ENCODE data around the gene VIPR2.

Gene VIPR2

DNA sequence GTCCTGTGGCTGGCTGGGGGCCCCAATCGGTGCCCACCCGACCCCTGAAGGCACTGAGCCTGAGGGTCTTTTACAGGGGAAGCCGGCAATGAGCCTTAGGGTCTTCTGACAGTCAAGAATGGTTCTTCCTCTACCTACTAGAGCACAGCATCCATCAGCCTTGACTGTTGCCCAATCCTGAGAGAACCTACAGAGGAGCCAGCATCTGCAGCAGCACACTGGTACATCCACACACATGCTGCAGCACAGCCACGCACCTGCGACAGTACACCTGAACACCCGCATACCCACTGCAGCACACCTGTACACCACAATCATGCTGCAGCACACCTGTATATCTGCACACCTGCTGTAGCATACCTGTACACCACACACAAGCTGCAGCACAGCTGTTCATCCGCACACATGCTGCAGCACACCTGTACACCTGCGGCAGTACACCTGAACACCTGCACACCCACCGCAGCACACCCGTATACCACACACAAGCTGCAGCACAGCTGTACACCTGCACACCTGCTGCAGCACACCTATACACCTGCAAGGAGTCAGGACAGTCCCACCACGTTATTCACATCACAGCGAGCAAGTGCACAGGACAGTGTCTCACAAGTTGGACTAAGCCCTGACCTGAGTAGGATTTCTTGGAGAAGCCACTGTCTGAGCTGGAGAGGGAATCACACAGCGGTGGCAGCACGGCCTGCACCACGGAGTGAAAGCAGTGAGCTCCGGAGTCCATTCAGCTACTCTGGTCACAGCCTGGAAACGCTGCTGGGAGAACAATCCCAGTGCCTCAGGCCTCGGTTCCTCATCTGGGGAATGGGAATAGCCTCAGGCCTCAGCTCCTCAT is 56.4 kb downstream of the VIPR2 start:
- H3K27ac ChIP-seq (ENCODE audit: low read length): no peak overlapping the region
- no peak overlapping the region for H2AFZ ChIP-seq (ENCODE audit: low read length)
- H3K9ac ChIP-seq (ENCODE audit: low read length): no peak overlapping the region
- TF ChIP-seq, protein P1, sequence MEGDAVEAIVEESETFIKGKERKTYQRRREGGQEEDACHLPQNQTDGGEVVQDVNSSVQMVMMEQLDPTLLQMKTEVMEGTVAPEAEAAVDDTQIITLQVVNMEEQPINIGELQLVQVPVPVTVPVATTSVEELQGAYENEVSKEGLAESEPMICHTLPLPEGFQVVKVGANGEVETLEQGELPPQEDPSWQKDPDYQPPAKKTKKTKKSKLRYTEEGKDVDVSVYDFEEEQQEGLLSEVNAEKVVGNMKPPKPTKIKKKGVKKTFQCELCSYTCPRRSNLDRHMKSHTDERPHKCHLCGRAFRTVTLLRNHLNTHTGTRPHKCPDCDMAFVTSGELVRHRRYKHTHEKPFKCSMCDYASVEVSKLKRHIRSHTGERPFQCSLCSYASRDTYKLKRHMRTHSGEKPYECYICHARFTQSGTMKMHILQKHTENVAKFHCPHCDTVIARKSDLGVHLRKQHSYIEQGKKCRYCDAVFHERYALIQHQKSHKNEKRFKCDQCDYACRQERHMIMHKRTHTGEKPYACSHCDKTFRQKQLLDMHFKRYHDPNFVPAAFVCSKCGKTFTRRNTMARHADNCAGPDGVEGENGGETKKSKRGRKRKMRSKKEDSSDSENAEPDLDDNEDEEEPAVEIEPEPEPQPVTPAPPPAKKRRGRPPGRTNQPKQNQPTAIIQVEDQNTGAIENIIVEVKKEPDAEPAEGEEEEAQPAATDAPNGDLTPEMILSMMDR (IDR thresholded peaks at IDR 0.05; ENCODE audit: low read length): no peak
- TF ChIP-seq EZH2 (optimal IDR thresholded peaks at IDR 0.05; ENCODE audit: low read depth, low read length) (no peak), EZH2phosphoT487 (IDR thresholded peaks at IDR 0.05; ENCODE audit: low read length) (no peak)
- no peaks in the 10 kb centered on the region for H3K4me1 ChIP-seq (ENCODE audit: low read length)
- no peak overlapping the region for H3K4me3 ChIP-seq (ENCODE audit: low read length)
- H3K4me2 ChIP-seq (ENCODE audit: low read depth, low read length): no peak overlapping the region
- no peaks in the 10 kb centered on the region for H4K20me1 ChIP-seq (ENCODE audit: insufficient read depth, low read length)
- peaks cover 10% of the 10 kb centered on the region; the same call in 1 of the 2 replicates for H3K27me3 ChIP-seq (replicated peaks; ENCODE audit: insufficient read depth, low read length)
- H3K9me3 ChIP-seq (replicated peaks; ENCODE audit: insufficient read depth, low read length): no peaks in the 10 kb centered on the region
- H3K9me2 ChIP-seq (replicated peaks; ENCODE audit: insufficient read depth, low read length): no peaks in the 10 kb centered on the region
- DNase-seq: no peak
- no peaks in the 10 kb centered on the region for H3F3A ChIP-seq (ENCODE audit: insufficient read depth, low read length)
- H3K79me2 ChIP-seq (ENCODE audit: low read length): no peaks in the 10 kb centered on the region
- no peaks in the 10 kb centered on the region for H3K36me3 ChIP-seq (replicated peaks; ENCODE audit: insufficient read depth, low read length)

DNA sequence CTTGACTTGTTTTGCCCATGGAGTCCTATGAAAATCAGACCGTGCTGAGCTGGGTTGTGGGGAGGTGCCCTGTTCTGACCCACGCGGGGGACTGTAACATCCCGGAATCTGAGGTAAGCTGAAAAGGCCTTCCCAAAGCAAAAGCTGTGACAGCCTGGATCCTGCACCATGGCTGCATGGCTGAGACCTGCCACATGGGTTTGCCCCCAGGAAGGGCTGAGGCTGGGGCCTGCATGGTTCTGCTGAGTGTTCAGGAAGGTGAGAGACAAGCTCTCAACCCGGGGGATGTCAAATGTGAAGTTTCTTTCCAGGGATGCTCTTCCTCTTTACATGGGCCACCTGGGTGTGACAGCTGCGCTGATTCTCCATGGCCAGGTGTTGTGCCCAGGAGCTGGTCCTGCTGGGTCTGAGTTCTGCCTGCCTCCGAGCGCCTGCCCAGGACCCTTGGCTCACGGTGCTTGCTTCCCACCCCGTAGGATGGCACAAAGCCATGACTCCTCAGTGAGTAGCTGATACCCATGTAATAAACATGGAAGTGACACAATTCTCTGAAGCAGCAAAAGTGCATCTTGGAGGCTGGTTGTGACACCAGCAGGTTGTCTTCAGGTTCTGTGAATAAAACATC is 58.3 kb downstream of the VIPR2 start:
- no peak overlapping the region for H3K4me2 ChIP-seq (ENCODE audit: low read depth, low read length)
- no peaks in the 10 kb centered on the region for H3K79me2 ChIP-seq (ENCODE audit: low read length)
- no peak for DNase-seq
- H3K9me3 ChIP-seq (replicated peaks; ENCODE audit: insufficient read depth, low read length): no peaks in the 10 kb centered on the region
- no peak for TF ChIP-seq EZH2 (optimal IDR thresholded peaks at IDR 0.05; ENCODE audit: low read depth, low read length)
- no peak for TF ChIP-seq EZH2phosphoT487 (IDR thresholded peaks at IDR 0.05; ENCODE audit: low read length)
- TF ChIP-seq, protein P1 (IDR thresholded peaks at IDR 0.05; ENCODE audit: low read length): no peak
- H3K9ac ChIP-seq (ENCODE audit: low read length): no peak overlapping the region
- H2AFZ ChIP-seq (ENCODE audit: low read length): no peak overlapping the region
- H3F3A ChIP-seq (ENCODE audit: insufficient read depth, low read length): no peaks in the 10 kb centered on the region
- H3K4me1 ChIP-seq (ENCODE audit: low read length): no peaks in the 10 kb centered on the region
- H3K36me3 ChIP-seq (replicated peaks; ENCODE audit: insufficient read depth, low read length): no peaks in the 10 kb centered on the region
- no peak overlapping the region for H3K4me3 ChIP-seq (ENCODE audit: low read length)
- no peak overlapping the region for H3K27ac ChIP-seq (ENCODE audit: low read length)
- H3K27me3 ChIP-seq (replicated peaks; ENCODE audit: insufficient read depth, low read length): no peaks in the 10 kb centered on the region; the same call in 1 of the 2 replicates
- H3K9me2 ChIP-seq (replicated peaks; ENCODE audit: insufficient read depth, low read length): no peaks in the 10 kb centered on the region
- H4K20me1 ChIP-seq (ENCODE audit: insufficient read depth, low read length): no peaks in the 10 kb centered on the region

- Histone ChIP-seq H3K79me2 (ENCODE audit: low read length) (no peaks in the 10 kb centered on the region), H3K27me3 (replicated peaks; ENCODE audit: insufficient read depth, low read length) (no peaks in the 10 kb centered on the region), H3K4me2 (ENCODE audit: low read depth, low read length) (no peak overlapping the region), H2AFZ (ENCODE audit: low read length) (no peak overlapping the region), H3K36me3 (replicated peaks; ENCODE audit: insufficient read depth, low read length) (no peaks in the 10 kb centered on the region), H3K4me3 (ENCODE audit: low read length) (no peak overlapping the region), H3K27ac (ENCODE audit: low read length) (no peak overlapping the region), H3K9ac (ENCODE audit: low read length) (no peak overlapping the region), H3K4me1 (ENCODE audit: low read length) (no peaks in the 10 kb centered on the region), H3K9me2 (replicated peaks; ENCODE audit: insufficient read depth, low read length) (no peaks in the 10 kb centered on the region), H4K20me1 (ENCODE audit: insufficient read depth, low read length) (no peaks in the 10 kb centered on the region), H3K9me3 (replicated peaks; ENCODE audit: insufficient read depth, low read length) (no peaks in the 10 kb centered on the region), H3F3A (ENCODE audit: insufficient read depth, low read length) (no peaks in the 10 kb centered on the region)
- DNase-seq: no peak
- TF ChIP-seq EZH2 (optimal IDR thresholded peaks at IDR 0.05; ENCODE audit: low read depth, low read length) (no peak), EZH2phosphoT487 (IDR thresholded peaks at IDR 0.05; ENCODE audit: low read length) (no peak)
- TF ChIP-seq, protein P1 (IDR thresholded peaks at IDR 0.05; ENCODE audit: low read length): no peak
These were observed 60.4 kb downstream of the VIPR2 start for GRCh38 chr7:159084069-159084801.

Data from MM.1S (cell line).